ENCODE results near the gene SEC31B.

DNA sequence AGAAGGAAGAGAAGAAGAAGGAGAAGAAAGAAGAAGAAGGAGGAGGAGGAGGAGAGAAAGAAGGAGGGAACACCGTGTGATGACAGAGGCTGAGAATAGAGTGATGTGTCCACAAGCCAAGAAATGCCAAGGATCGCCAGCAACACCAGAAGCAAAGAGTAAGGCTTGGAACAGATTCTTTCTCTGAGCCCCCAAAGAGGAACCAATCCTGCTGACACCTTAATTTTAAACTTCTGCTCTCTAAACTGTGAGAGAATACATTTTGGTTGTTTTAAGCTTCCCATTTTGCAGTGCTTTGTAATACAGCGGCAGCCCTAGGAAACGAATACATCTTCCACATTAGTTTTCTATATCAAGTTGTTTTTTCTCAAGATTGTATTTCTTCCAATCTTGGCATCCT lies 70.7 kb downstream of the SEC31B start:
- TF ChIP-seq CTCF (IDR thresholded peaks at IDR 0.05) (no peak), POLR2A (IDR thresholded peaks at IDR 0.05) (no peak)

Data from testis (tissue), 2 donors.